ENCODE results near the gene LIN9. TPM values are rescaled to one million over a fixed set of nuclear protein-coding genes. Genes with fewer than 3 reads are reported as not detected.

Gene LIN9
- total and polyA plus RNA-seq, 5 donors = 5.0 to 9.9 (median 7.1) TPM

DNA sequence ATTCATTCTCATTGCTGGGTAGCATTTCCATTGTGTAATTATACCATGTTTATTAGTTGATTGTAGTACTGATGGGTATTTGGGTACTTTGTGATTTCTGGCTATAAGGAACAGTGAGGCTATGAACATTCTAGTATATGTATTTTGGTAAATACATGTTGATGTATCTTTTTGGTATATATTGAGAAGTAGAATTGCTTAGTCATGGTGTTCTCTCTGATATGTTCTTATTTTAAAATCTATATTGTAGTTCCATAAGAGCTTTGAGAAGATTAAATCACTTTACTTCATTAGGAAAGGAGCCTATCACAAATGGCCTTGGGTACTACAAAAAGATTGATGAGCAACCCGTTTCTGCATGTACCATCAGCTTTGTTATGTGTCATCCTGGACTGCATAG is 72.1 kb downstream of the LIN9 start:
- ATAC-seq (no peak), DNase-seq (no peak)
- Histone ChIP-seq H3K27ac (ENCODE audit: low read length) (no peak overlapping the region), H3K27me3 (ENCODE audit: control insufficient read depth, insufficient read depth) (no peaks in the 10 kb centered on the region), H3K4me1 (ENCODE audit: control insufficient read depth, insufficient read depth, low read length) (no peaks in the 10 kb centered on the region), H3K4me3 (ENCODE audit: low read length) (no peak overlapping the region), H3K9me3 (ENCODE audit: control insufficient read depth, low read length) (no peaks in the 10 kb centered on the region)
- 89% methylated on average over 1 of the region's 1 CpG for WGBS
- intact Hi-C loops (cut with DNase I) = no loop called here

DNA sequence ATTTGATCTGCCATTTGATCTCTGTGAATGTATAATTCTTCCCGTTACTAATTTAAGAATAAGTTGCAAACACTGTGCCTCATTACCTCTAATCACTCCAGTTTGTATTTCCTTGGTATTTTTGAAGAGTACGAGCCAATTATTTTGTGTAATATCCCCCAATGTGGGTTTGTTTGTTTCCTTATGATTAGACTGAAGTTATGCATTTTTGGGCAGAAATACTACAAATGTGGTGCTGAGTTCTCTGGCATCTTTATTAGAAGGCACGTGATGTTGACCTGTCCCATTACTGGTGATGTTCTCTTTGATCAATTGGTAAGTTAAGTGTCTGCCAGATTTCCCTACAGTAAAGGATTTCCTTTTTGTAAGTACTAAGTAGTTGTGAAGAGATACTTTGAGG is 75.2 kb downstream of the LIN9 start:
- Histone ChIP-seq H3K27ac (ENCODE audit: low read length) (no peak overlapping the region), H3K9me3 (ENCODE audit: control insufficient read depth, low read length) (no peaks in the 10 kb centered on the region), H3K4me3 (ENCODE audit: low read length) (no peak overlapping the region), H3K4me1 (ENCODE audit: control insufficient read depth, insufficient read depth, low read length) (no peaks in the 10 kb centered on the region), H3K27me3 (ENCODE audit: control insufficient read depth, insufficient read depth) (no peaks in the 10 kb centered on the region)
- DNase-seq = no peak
- WGBS = 84% methylated on average over 3 of the region's 3 CpGs
- ATAC-seq = no peak
- intact Hi-C loops (cut with DNase I) = no loop called here

DNA sequence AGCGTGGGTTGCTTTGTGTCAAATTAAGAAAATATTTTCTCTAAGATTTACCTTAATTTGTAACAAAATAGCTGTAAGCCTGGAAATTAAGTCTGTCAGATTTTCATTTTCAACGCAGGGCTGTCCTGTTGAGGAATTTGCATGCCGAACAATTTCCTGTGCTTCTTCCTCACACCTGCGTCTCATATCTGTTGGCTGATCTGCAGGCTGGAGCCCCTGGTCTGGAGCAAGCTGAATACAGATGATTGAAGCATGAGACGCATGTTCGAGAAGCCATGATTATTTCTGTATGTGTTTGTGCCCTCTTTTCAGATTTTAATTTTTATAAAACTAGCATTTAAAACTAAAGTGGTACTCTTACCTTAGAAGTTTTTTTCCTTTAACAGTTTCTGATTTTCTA is 75.7 kb downstream of the LIN9 start:
- intact Hi-C loops (cut with DNase I) = no loop called here
- ATAC-seq (no peak), DNase-seq (no peak)
- Histone ChIP-seq H3K9me3 (ENCODE audit: control insufficient read depth, low read length) (no peaks in the 10 kb centered on the region), H3K4me3 (ENCODE audit: low read length) (no peak overlapping the region), H3K27ac (ENCODE audit: low read length) (no peak overlapping the region), H3K4me1 (ENCODE audit: control insufficient read depth, insufficient read depth, low read length) (no peaks in the 10 kb centered on the region), H3K27me3 (ENCODE audit: control insufficient read depth, insufficient read depth) (no peaks in the 10 kb centered on the region)
- 80% methylated on average over 6 of the region's 6 CpGs for WGBS

DNA sequence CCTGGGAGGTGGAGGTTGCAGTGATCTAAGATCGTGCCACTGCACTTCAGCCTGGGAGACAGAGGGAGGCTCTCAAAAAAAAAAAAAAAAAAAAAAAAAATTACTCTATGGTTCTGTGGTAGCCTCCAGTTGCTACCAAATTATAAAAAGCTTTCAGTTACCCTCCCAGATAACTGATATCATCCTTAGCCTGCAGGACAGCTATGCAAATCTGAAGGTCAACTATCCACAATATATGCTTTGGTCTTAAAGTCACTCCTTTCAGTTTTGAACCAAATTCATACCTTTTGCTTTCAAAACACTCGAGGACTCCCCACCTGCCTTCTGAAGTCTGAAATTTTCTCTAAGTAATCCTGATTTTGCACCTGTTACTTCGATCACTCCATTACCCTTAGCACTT is 82.4 kb downstream of the LIN9 start:
- ATAC-seq (no peak), DNase-seq (no peak)
- Histone ChIP-seq H3K9me3 (ENCODE audit: control insufficient read depth, low read length) (no peaks in the 10 kb centered on the region), H3K27me3 (ENCODE audit: control insufficient read depth, insufficient read depth) (no peaks in the 10 kb centered on the region), H3K4me3 (ENCODE audit: low read length) (no peak overlapping the region), H3K27ac (ENCODE audit: low read length) (no peak overlapping the region), H3K4me1 (ENCODE audit: control insufficient read depth, insufficient read depth, low read length) (no peaks in the 10 kb centered on the region)
- intact Hi-C loops (cut with DNase I) = no loop called here
- 93% methylated on average over 3 of the region's 3 CpGs for WGBS

DNA sequence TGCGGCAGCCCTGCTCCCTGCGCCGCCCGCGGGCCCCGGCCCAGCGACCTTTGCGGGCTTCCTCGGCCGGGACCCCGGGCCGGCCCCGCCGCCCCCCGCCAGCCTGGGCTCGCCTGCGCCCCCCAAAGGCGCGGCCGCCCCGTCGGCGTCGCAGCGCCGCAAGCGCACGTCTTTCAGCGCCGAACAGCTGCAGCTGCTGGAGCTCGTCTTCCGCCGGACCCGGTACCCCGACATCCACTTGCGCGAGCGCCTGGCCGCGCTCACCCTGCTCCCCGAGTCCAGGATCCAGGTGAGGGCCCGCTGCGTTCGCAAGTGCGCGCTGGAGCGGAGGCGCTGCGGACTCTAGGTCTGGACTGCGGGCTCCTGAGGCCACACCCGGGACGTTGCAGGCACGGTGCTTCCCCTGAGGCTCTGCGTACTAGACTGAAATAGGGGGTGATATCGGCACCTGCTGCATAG is 85.1 kb downstream of the LIN9 start:
- under 1% methylated on average over 55 of the region's 55 CpGs for WGBS
- Histone ChIP-seq H3K27me3 (ENCODE audit: control insufficient read depth, insufficient read depth) (no peaks in the 10 kb centered on the region), H3K4me1 (ENCODE audit: control insufficient read depth, insufficient read depth, low read length) (no peaks in the 10 kb centered on the region), H3K4me3 (ENCODE audit: low read length) (peak overlapping the region; percentile 46), H3K9me3 (ENCODE audit: control insufficient read depth, low read length) (no peaks in the 10 kb centered on the region), H3K27ac (ENCODE audit: low read length) (no peak overlapping the region)
- ATAC-seq (peak in 1 of 2 donors; percentile 40), DNase-seq (peak in 1 of 3 donors; percentile 53)
- intact Hi-C loops (cut with DNase I) = no loop called here

DNA sequence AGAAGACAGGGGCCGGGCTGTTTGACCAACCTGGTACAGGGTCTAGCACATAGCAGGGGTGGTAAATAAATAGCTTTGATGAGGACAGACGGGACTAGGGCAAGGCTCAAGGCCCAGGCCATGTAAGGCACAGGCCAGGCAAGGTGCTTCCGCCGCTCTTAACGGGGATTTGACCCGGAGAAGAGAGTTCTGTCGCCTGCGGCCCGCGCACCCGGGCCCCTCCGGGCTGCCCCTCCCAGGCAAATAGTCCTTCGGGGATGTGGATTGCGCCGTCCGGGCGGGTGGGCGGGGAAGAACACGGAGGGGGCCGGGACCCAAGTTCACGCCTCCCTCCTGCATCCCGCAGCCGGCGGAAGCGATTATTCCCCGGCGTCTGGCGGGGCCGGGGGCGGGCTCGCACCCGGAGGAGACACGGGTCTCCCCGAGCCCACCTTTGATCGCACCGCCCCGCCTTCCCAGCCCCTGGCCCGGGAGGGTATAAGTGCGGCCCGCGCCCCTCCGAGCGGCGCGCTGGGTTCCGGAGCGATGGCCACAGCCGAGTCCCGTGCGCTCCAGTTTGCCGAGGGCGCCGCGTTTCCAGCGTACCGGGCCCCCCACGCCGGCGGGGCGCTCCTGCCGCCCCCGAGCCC is 85.7 kb downstream of the LIN9 start, which contains the start of gene MIXL1:
Gene MIXL1 (plus strand): TSS at position 508 of the 629 bp plus-strand sequence. CDS start 18 bp downstream, at position 526.
- Histone ChIP-seq H3K27ac (ENCODE audit: low read length) (no peak within 1 kb of the TSS), H3K27me3 (ENCODE audit: control insufficient read depth, insufficient read depth) (no peaks in the 10 kb centered on the region), H3K4me1 (ENCODE audit: control insufficient read depth, insufficient read depth, low read length) (no peaks in the 10 kb centered on the region), H3K4me3 (ENCODE audit: low read length) (peak within 1 kb of the TSS; percentile 46), H3K9me3 (ENCODE audit: control insufficient read depth, low read length) (no peaks in the 10 kb centered on the region)
- DNase-seq (peak in 1 of 3 donors; percentile 47), ATAC-seq (peak; percentile 22 to 58)
- intact Hi-C loops (cut with DNase I) = no loop called here
- WGBS = 4% methylated on average over 62 of the region's 62 CpGs

DNA sequence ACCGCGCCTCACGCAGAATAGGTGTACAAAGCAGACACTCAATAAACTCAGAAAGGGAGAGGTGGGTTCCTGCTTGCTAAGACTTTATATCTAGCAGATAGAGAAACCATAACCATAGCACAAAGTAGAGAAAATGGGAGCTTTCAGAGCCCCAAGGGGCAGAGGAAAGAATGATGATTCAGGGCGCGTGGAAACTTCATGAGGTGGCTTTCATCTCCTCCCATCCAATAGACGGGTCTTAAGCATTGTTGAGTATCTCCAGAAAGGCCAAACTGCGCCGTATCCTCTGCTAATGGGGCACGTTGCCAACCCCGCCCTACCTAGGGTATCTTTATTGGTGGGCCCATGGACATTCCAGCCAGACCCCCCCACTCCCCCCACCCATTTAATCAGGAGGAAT is 86.3 kb downstream of the LIN9 start:
- H3K27ac ChIP-seq (ENCODE audit: low read length) = no peak overlapping the region
- DNase-seq (peak in 1 of 3 donors; percentile 41), ATAC-seq (no peak)
- H3K4me1 ChIP-seq (ENCODE audit: control insufficient read depth, insufficient read depth, low read length) = no peaks in the 10 kb centered on the region
- H3K27me3 ChIP-seq (ENCODE audit: control insufficient read depth, insufficient read depth) = no peaks in the 10 kb centered on the region
- no peak overlapping the region for H3K4me3 ChIP-seq (ENCODE audit: low read length)
- WGBS = 92% methylated on average over 10 of the region's 10 CpGs
- no peaks in the 10 kb centered on the region for H3K9me3 ChIP-seq (ENCODE audit: control insufficient read depth, low read length)
- intact Hi-C loops (cut with DNase I) = no loop called here

DNA sequence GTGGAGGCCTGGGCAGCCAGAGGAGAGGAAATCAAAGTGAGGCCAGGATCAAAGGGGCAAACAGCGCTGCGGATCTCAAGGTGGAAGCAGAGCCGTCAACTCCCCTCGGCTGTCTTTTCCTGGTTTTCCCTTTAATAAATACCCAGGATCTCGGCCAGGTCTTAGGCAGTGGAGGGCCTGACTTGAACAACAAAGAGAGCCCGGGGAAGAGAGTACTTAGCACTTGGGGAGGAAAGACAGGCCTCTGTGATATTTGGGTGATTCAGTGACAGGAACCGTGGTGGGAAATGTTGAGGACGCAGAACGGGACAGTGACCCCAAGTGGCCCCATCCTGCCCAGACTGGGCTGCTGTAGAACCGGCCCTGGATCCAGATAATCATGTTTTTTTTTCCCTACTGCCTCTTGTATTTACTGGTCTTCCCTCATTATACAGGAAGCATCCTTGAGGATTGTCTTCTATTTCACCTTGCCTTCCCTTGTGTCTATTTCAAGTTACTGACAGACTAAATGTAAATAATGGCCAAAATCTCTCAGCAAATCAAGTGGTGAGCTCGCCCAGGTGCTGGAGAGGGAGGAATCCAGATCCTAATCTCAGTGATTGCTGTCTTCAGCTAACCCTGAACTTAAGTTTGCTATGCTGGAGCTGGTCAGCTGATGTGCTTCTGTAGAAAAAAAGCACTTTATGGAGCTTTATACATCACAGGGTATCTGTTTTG is 88.3 kb downstream of the LIN9 start:
- Histone ChIP-seq H3K4me1 (ENCODE audit: control insufficient read depth, insufficient read depth, low read length) (no peaks in the 10 kb centered on the region), H3K27me3 (ENCODE audit: control insufficient read depth, insufficient read depth) (no peaks in the 10 kb centered on the region), H3K27ac (ENCODE audit: low read length) (no peak overlapping the region), H3K4me3 (ENCODE audit: low read length) (no peak overlapping the region), H3K9me3 (ENCODE audit: control insufficient read depth, low read length) (no peaks in the 10 kb centered on the region)
- WGBS = 46% methylated on average over 11 of the region's 11 CpGs
- ATAC-seq = peak in 1 of 2 donors; percentile 35
- no peak for DNase-seq
- intact Hi-C loops (cut with DNase I) = no loop called here

DNA sequence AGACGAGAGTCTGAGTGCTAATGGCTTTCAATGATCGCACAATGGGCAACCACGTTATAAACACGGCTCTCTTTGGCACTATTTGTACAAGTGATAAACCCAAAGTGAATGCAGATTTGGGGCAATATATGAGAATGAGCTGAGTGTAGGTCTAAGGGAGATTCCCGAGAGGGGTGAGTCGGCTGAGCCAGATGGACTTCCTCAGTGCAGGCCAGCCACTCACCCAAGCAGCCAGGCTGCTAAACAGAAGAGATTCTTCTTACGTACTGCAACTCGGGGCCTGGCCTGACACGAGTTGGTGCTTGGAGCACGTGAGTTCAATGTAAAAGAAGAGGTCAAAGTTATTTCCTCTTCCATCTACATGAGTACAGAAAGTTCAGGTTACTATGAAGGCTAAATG is 91.7 kb downstream of the LIN9 start:
- ATAC-seq (no peak), DNase-seq (no peak)
- Histone ChIP-seq H3K4me3 (ENCODE audit: low read length) (no peak overlapping the region), H3K27ac (ENCODE audit: low read length) (no peak overlapping the region), H3K27me3 (ENCODE audit: control insufficient read depth, insufficient read depth) (no peaks in the 10 kb centered on the region), H3K9me3 (ENCODE audit: control insufficient read depth, low read length) (no peaks in the 10 kb centered on the region), H3K4me1 (ENCODE audit: control insufficient read depth, insufficient read depth, low read length) (no peaks in the 10 kb centered on the region)
- intact Hi-C loops (cut with DNase I) = no loop called here
- 67% methylated on average over 10 of the region's 10 CpGs for WGBS

DNA sequence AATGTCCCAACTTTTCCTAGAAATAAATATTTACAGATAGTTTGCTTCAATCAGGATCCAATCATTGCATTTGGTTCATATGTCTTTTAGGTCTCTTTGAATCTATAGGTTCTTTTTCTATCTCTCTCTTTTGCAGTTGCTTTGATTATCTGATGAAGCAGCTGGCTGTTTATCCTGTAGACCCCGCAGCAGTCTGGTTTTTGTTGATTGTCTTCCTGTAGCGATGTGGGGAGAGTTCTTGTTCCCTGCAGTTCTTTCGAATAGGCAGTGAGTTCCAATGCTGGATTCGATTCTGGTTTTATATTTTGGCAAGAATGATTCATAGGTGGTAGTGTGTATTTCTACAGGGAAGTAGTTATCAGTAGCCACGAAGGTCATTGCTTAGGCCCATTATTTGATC is 92.9 kb downstream of the LIN9 start:
- Histone ChIP-seq H3K27ac (ENCODE audit: low read length) (no peak overlapping the region), H3K4me3 (ENCODE audit: low read length) (no peak overlapping the region), H3K9me3 (ENCODE audit: control insufficient read depth, low read length) (no peaks in the 10 kb centered on the region), H3K4me1 (ENCODE audit: control insufficient read depth, insufficient read depth, low read length) (no peaks in the 10 kb centered on the region), H3K27me3 (ENCODE audit: control insufficient read depth, insufficient read depth) (no peaks in the 10 kb centered on the region)
- ATAC-seq = no peak
- no peak for DNase-seq
- intact Hi-C loops (cut with DNase I) = no loop called here
- WGBS = 58% methylated on average over 5 of the region's 5 CpGs

DNA sequence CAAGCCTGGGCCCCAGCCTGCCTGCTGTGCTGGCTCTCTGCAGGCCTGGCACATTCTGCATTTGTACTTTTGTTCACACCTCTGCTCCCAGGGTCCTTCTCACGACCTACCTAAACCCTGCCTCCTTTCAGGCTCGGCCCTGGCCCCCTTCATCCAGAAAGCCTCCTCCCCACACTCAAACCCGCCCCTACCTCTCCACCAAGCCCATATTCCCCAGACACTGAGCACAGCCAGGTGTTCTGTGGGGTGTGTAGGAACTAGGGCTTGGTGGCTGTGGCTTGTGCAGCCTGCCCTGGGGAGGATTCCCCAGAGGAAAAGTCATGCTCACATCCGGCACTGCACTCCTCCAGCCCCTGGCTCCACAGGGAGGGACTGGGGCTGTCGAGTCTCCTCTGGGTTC is 93.7 kb downstream of the LIN9 start:
- intact Hi-C loops (cut with DNase I) = no loop called here
- no peaks in the 10 kb centered on the region for H3K27me3 ChIP-seq (ENCODE audit: control insufficient read depth, insufficient read depth)
- no peaks in the 10 kb centered on the region for H3K4me1 ChIP-seq (ENCODE audit: control insufficient read depth, insufficient read depth, low read length)
- no peaks in the 10 kb centered on the region for H3K9me3 ChIP-seq (ENCODE audit: control insufficient read depth, low read length)
- no peak for ATAC-seq
- H3K4me3 ChIP-seq (ENCODE audit: low read length) = no peak overlapping the region
- no peak overlapping the region for H3K27ac ChIP-seq (ENCODE audit: low read length)
- WGBS = 57% methylated on average over 5 of the region's 5 CpGs
- DNase-seq = no peak
